ENCODE data around the gene MST1R.
"Not testable (repeated sequence)": the region's sequence is repeated elsewhere in the genome, so short reads cannot be mapped to it uniquely, and the experiment has no call there.

Gene MST1R

GRCh38 chr3:49929291-49930167 is 25.9 kb upstream of the MST1R start, which contains the start of gene MON1A:
Gene MON1A (minus strand): TSS chr3:49929811. CDS start chr3:49913346, 16,465 bp downstream.
- FAIRE-seq, result peak; percentile 88
- no peak for TF ChIP-seq SPI1 (IDR thresholded peaks at IDR 0.05; ENCODE audit: low read depth, low read length)
- TF ChIP-seq TAF1 (IDR thresholded peaks at IDR 0.05; ENCODE audit: low read depth, low read length), result no peak
- no peak for TF ChIP-seq POLR2AphosphoS5 (IDR thresholded peaks at IDR 0.05; ENCODE audit: low read depth, low read length)
- no peak for TF ChIP-seq PAX5 (IDR thresholded peaks at IDR 0.05; ENCODE audit: insufficient read depth, low read length, severe bottlenecking)
- no peak; the same call in 1 of the 2 replicates for TF ChIP-seq POU2F2 (IDR thresholded peaks at IDR 0.05; ENCODE audit: low read depth, low read length)
- peak; percentile 42; the same call in 1 of the 2 replicates for TF ChIP-seq POLR2A (IDR thresholded peaks at IDR 0.05; ENCODE audit: low read depth, low read length)

DNA sequence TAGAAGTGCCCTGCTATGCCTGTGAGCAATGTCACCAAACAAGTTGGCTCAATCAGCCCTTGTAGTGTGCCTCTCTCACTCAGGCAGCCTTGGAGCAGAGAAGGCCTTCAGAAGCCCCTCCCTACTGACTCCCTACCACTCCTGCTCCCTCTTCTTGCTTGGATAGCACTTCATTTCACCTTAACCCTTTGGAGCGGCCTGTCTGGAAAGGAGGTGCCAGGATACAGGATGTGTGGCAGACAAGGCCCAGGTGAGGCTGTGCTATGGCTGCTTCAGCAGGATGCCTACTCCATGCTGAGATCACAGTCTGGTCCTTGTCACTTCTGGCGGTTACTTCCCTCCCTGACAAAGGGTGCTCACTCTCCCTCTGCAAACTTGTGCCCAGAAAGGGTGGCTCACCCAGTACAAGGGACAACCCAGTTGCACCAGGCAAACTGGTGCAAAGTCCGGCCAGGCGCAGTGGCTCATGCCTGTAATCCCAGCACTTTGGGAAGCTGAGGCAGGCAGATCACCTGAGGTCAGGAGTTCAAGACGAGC is 24.9 kb upstream of the MST1R start:
- DNase-seq (ENCODE audit: insufficient read length, low spot score) (no peak), FAIRE-seq (no peak)
- no peak for TF ChIP-seq POLR2A (IDR thresholded peaks at IDR 0.05; ENCODE audit: low read depth, low read length)
- TF ChIP-seq POU2F2 (IDR thresholded peaks at IDR 0.05; ENCODE audit: low read depth, low read length), result no peak
- TF ChIP-seq PAX5 (IDR thresholded peaks at IDR 0.05; ENCODE audit: insufficient read depth, low read length, severe bottlenecking), result no peak
- no peak for TF ChIP-seq SPI1 (IDR thresholded peaks at IDR 0.05; ENCODE audit: low read depth, low read length)
- no peak for TF ChIP-seq POLR2AphosphoS5 (IDR thresholded peaks at IDR 0.05; ENCODE audit: low read depth, low read length)
- no peak for TF ChIP-seq TAF1 (IDR thresholded peaks at IDR 0.05; ENCODE audit: low read depth, low read length)

More at GRCh38 chr3:49929291-49930167, 25.9 kb upstream of the MST1R start, which contains the start of gene MON1A:
- peak; percentile 88 for DNase-seq (ENCODE audit: insufficient read length, low spot score)

GRCh38 chr3:49927798-49928197 is 24.1 kb upstream of the MST1R start:
- TF ChIP-seq PAX5 (IDR thresholded peaks at IDR 0.05; ENCODE audit: insufficient read depth, low read length, severe bottlenecking), result no peak
- no peak for TF ChIP-seq POLR2A (IDR thresholded peaks at IDR 0.05; ENCODE audit: low read depth, low read length)
- TF ChIP-seq TAF1 (IDR thresholded peaks at IDR 0.05; ENCODE audit: low read depth, low read length), result no peak
- TF ChIP-seq POLR2AphosphoS5 (IDR thresholded peaks at IDR 0.05; ENCODE audit: low read depth, low read length), result no peak
- no peak for TF ChIP-seq SPI1 (IDR thresholded peaks at IDR 0.05; ENCODE audit: low read depth, low read length)
- no peak for TF ChIP-seq POU2F2 (IDR thresholded peaks at IDR 0.05; ENCODE audit: low read depth, low read length)
- no peak for FAIRE-seq
- DNase-seq (ENCODE audit: insufficient read length, low spot score), result no peak

- no peak for FAIRE-seq
- TF ChIP-seq POLR2A (IDR thresholded peaks at IDR 0.05; ENCODE audit: low read depth, low read length), result no peak
- no peak for TF ChIP-seq POLR2AphosphoS5 (IDR thresholded peaks at IDR 0.05; ENCODE audit: low read depth, low read length)
- no peak for TF ChIP-seq TAF1 (IDR thresholded peaks at IDR 0.05; ENCODE audit: low read depth, low read length)
- TF ChIP-seq POU2F2 (IDR thresholded peaks at IDR 0.05; ENCODE audit: low read depth, low read length), result no peak
- no peak for TF ChIP-seq PAX5 (IDR thresholded peaks at IDR 0.05; ENCODE audit: insufficient read depth, low read length, severe bottlenecking)
- TF ChIP-seq SPI1 (IDR thresholded peaks at IDR 0.05; ENCODE audit: low read depth, low read length), result no peak
These were observed 22.6 kb upstream of the MST1R start for GRCh38 chr3:49926117-49926728.

DNA sequence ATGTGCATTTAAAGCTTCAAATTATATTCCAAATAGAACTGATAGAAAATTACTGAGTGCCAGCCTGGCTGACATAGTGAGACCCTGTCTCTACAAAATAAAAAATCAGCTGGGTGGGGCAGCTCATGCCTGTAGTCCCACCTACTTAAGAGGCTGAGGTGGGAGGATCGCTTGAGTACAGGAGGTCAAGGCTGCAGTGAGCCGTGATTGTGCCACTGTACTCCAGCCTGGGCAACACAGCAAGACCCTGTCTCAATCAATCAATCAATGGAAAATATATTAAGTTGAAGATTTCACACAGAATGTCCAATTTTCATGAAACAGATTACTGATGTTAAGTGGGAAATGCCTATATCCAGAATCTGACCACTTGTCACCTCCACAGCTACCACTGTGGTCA is 21.8 kb upstream of the MST1R start:
- FAIRE-seq (no peak), DNase-seq (ENCODE audit: insufficient read length, low spot score) (no peak)
- TF ChIP-seq SPI1 (IDR thresholded peaks at IDR 0.05; ENCODE audit: low read depth, low read length) (no peak), POLR2AphosphoS5 (IDR thresholded peaks at IDR 0.05; ENCODE audit: low read depth, low read length) (no peak), PAX5 (IDR thresholded peaks at IDR 0.05; ENCODE audit: insufficient read depth, low read length, severe bottlenecking) (no peak), POLR2A (IDR thresholded peaks at IDR 0.05; ENCODE audit: low read depth, low read length) (no peak), POU2F2 (IDR thresholded peaks at IDR 0.05; ENCODE audit: low read depth, low read length) (no peak)

More at GRCh38 chr3:49926117-49926728, 22.6 kb upstream of the MST1R start:
- no peak for DNase-seq (ENCODE audit: insufficient read length, low spot score)

DNA sequence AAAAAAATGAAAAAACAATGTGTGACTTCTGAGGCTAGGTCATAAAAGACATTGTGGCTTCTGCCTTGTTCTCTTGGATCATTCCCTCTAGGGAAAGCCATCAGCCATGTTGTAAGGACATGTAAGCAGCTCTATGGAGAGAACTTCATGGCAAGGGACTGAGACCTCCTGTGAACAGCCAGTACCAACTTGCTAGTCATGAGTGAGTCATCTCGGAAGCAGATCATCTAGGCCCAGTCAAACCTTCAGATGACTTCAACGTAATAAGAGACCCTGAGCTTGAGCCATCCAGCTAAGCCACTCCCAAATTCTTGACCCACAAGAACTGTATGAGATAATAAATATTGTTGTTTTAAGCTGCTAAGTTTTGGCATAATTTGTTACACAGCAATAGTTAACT is 21.0 kb upstream of the MST1R start:
- FAIRE-seq, result peak; percentile 9
- no peak for TF ChIP-seq SPI1 (IDR thresholded peaks at IDR 0.05; ENCODE audit: low read depth, low read length)
- no peak for TF ChIP-seq POLR2A (IDR thresholded peaks at IDR 0.05; ENCODE audit: low read depth, low read length)
- TF ChIP-seq POU2F2 (IDR thresholded peaks at IDR 0.05; ENCODE audit: low read depth, low read length), result no peak
- TF ChIP-seq PAX5 (IDR thresholded peaks at IDR 0.05; ENCODE audit: insufficient read depth, low read length, severe bottlenecking), result no peak
- no peak for TF ChIP-seq POLR2AphosphoS5 (IDR thresholded peaks at IDR 0.05; ENCODE audit: low read depth, low read length)
- TF ChIP-seq TAF1 (IDR thresholded peaks at IDR 0.05; ENCODE audit: low read depth, low read length), result no peak
- no peak for DNase-seq (ENCODE audit: insufficient read length, low spot score)

- FAIRE-seq; DNase-seq (ENCODE audit: insufficient read length, low spot score): not testable (repeated sequence)
These were observed 14.3 kb upstream of the MST1R start for GRCh38 chr3:49917806-49918590.

- TF ChIP-seq TAF1 (IDR thresholded peaks at IDR 0.05; ENCODE audit: low read depth, low read length), result no peak
- no peak for TF ChIP-seq PAX5 (IDR thresholded peaks at IDR 0.05; ENCODE audit: insufficient read depth, low read length, severe bottlenecking)
- TF ChIP-seq POU2F2 (IDR thresholded peaks at IDR 0.05; ENCODE audit: low read depth, low read length), result no peak
- no peak for DNase-seq (ENCODE audit: insufficient read length, low spot score)
- FAIRE-seq, result no peak
These were observed 13.0 kb upstream of the MST1R start for GRCh38 chr3:49916686-49917085.

DNA sequence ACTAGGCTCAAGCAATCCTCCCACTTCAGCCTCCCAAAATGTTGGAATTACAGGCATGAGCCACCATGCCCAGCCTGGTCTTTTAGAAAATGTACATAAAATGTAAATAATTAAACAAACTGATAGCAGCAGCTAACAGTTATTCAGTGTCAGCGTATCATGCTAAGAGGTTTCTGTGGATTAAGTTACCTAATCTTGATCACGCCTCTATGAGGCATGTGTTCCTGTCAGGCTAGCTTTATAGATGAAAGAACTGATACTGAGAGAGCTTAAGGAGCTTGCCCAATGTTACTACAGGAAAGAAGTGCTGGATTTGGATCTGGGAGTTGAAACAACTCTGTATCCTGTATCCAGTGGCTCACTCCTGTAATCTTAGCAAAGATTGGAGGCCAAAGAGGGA is 11.2 kb upstream of the MST1R start:
- DNase-seq (ENCODE audit: insufficient read length, low spot score) (no peak), FAIRE-seq (no peak)
- TF ChIP-seq TAF1 (IDR thresholded peaks at IDR 0.05; ENCODE audit: low read depth, low read length) (no peak), PAX5 (IDR thresholded peaks at IDR 0.05; ENCODE audit: insufficient read depth, low read length, severe bottlenecking) (no peak), SPI1 (IDR thresholded peaks at IDR 0.05; ENCODE audit: low read depth, low read length) (no peak), POLR2A (IDR thresholded peaks at IDR 0.05; ENCODE audit: low read depth, low read length) (no peak), POLR2AphosphoS5 (IDR thresholded peaks at IDR 0.05; ENCODE audit: low read depth, low read length) (no peak), POU2F2 (IDR thresholded peaks at IDR 0.05; ENCODE audit: low read depth, low read length) (no peak)
